ENCODE measurements around the gene XYLB.
"Not testable (repeated sequence)": the region's sequence is repeated elsewhere in the genome, so short reads cannot be mapped to it uniquely, and the experiment has no call there.

XYLB gene

DNA sequence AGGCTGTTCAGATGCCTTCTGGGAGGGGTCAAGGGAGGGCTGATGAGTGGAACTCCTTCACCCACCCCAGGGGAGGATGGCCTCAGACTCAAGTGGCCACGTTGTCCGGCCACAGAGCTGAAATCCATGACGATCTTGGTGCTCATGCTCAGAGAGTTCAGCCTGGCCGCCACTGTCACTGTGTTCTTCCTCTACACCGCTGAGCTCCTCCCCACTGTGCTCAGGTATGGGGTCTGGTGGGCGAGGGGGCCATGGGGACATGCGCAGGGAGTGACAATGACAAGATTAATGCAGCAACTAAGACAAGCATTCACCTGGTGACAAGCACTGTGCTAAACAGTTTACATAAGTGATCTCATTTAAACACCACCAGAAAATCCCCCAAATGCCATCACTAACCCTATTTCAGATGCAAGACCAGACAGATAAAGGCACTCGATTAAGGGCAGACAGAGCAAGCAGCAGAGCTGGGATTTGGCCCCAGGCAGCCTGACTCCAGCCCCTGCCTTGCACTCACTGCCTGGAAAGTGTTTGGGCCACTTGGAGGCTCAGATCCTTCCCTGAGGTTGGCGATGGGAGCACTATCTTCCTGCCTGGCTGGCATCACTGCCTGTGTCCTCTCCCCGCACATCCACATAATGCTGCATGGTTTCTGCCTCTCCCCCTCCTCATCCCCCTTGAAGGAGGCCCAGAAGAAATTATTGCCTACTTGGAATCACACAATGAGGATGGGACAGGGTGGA is 30.9 kb upstream of the XYLB start:
- no peak overlapping the region for H3K4me3 ChIP-seq (ENCODE audit: low read depth, low read length)
- no peak for DNase-seq (ENCODE audit: low read depth)
- TF ChIP-seq, protein P1, sequence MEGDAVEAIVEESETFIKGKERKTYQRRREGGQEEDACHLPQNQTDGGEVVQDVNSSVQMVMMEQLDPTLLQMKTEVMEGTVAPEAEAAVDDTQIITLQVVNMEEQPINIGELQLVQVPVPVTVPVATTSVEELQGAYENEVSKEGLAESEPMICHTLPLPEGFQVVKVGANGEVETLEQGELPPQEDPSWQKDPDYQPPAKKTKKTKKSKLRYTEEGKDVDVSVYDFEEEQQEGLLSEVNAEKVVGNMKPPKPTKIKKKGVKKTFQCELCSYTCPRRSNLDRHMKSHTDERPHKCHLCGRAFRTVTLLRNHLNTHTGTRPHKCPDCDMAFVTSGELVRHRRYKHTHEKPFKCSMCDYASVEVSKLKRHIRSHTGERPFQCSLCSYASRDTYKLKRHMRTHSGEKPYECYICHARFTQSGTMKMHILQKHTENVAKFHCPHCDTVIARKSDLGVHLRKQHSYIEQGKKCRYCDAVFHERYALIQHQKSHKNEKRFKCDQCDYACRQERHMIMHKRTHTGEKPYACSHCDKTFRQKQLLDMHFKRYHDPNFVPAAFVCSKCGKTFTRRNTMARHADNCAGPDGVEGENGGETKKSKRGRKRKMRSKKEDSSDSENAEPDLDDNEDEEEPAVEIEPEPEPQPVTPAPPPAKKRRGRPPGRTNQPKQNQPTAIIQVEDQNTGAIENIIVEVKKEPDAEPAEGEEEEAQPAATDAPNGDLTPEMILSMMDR (IDR thresholded peaks at IDR 0.05; ENCODE audit: low read depth, low read length, missing control alignments), result no peak

- no peak for DNase-seq (ENCODE audit: low read depth)
- no peak overlapping the region for H3K4me3 ChIP-seq (ENCODE audit: low read depth, low read length)
- TF ChIP-seq, protein P1 (IDR thresholded peaks at IDR 0.05; ENCODE audit: low read depth, low read length, missing control alignments), result no peak
Observed at GRCh38 chr3:38316356-38317191, 30.0 kb upstream of the XYLB start.

GRCh38 chr3:38317192-38317759 is 29.3 kb upstream of the XYLB start:
- TF ChIP-seq, protein P1 (IDR thresholded peaks at IDR 0.05; ENCODE audit: low read depth, low read length, missing control alignments), result no peak
- H3K4me3 ChIP-seq (ENCODE audit: low read depth, low read length), result no peak overlapping the region
- no peak for DNase-seq (ENCODE audit: low read depth)

DNA sequence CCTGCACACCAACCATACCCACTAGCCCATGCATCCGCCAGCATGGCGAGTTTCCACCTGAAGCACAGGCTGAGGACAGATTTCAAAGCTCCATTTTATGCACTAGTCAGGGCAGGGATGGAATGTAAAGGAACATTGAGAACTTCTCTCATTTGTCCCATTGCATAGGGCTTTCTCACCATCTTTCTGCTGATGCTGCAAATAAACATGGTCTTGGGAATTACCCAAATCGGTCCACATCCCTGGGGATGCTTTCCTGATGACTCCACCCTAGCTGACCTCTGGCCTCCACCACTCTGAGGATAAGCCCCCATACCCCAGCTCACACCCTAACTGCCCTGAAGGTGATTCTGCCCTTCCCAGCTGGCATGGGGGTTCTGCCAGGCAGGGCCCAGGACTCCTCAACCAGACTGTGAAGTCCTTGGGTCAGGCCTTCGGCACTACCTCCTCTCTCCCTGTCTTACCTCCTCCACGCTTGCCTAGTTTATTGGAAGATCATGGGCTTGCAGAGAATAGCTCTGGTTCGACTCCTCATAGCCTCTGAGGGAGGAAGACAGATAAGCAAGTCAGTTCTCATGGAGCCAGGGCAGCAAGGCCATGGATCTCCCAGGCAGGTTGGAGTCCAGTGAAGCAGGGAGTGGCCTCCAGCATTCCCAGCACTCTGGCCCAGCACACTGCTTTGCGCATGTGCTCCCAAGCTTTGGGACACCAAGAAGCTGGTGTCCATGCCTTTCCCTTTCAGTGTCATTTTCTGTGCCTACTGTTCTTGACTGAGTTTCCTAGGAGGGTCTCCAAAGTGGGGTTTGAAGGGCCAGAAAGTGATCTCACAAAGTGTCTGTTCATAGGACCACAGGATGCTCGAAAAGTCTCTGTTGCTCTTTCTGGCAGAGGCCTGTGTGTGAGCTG is 27.6 kb upstream of the XYLB start:
- DNase-seq (ENCODE audit: low read depth), result no peak

DNA sequence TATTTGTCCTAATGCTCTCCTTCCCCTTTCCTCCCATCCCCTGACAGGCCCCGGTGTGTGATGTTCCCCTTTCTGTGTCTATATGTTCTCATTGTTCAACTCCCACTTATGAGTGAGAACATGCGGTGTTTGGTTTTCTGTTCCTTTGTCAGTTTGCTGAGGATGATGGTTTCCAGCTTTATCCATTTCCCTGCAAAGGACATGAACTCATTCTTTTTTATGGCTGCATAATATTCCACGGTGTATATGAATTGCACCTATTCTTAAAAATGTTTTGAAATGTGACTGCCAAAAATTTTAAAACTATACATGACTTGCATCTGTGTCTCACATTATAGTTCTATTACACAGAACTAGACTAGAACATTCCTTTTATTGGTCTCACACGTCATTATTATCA is 25.9 kb upstream of the XYLB start:
- DNase-seq (ENCODE audit: low read depth), result not testable (repeated sequence)

More for the DNA sequence above, 27.6 kb upstream of the XYLB start:
- TF ChIP-seq, protein P1 (IDR thresholded peaks at IDR 0.05; ENCODE audit: low read depth, low read length, missing control alignments), result no peak
- H3K4me3 ChIP-seq (ENCODE audit: low read depth, low read length), result no peak overlapping the region

DNA sequence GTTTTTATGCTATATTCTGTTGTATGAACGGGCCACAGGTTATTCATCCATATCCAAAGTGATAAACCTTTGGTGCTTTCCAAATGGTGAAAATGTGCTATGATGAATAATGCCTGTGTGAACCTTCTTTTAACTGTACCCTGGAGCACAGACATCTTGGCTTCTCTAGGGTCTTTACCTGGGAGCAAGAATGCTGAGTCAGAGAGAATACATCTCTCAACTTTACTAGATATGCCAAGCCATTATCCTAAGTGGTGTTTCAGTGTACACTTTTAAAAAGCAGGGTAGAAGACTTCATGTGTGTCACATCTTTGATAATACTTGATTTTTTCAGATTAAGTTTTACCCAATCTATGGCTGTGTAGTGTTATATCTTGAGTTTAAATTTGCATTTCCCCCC is 23.5 kb upstream of the XYLB start:
- TF ChIP-seq, protein P1 (IDR thresholded peaks at IDR 0.05; ENCODE audit: low read depth, low read length, missing control alignments), result no peak
- DNase-seq (ENCODE audit: low read depth), result no peak
- H3K4me3 ChIP-seq (ENCODE audit: low read depth, low read length), result no peak overlapping the region

More for the DNA sequence above, 25.9 kb upstream of the XYLB start:
- H3K4me3 ChIP-seq (ENCODE audit: low read depth, low read length), result not testable (repeated sequence)
